RCC 7860 (cell line): ENCODE measurements around the gene F3.
A peak's percentile ranks its signal among the peaks of the same experiment; 100 is the strongest.

Source experiments
- DNase-seq: peaks from one replicate; pipeline ENCODE4 v3.0.0-alpha.2; 2015; ENCODE audit warnings: low spot score
- FAIRE-seq: peaks from 2 replicates; lab custom pipeline; 2012; peaks lifted over from hg19 to GRCh38; lab: Jason Lieb, UNC

F3 gene

DNA sequence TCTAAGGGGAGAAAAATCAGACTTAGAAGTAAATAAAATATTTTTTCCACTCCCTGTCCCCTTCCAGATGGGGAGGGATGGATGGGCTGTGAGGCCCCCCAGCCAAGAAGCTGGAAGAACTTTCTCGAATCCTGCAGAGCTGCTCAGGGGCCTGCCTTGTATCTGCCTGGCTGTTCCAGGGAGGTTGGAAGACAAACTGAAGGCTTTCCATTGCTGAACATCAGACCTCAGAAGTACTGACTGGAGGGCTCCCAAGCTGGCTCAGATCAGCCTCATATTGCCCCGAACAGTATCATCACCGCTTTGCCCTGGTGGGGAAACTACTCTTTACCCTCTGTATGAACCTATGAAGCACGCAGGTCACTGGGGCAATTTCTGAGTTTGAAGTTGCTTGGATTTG is 12.4 kb upstream of the F3 start:
- no peak for FAIRE-seq
- DNase-seq: no peak

DNA sequence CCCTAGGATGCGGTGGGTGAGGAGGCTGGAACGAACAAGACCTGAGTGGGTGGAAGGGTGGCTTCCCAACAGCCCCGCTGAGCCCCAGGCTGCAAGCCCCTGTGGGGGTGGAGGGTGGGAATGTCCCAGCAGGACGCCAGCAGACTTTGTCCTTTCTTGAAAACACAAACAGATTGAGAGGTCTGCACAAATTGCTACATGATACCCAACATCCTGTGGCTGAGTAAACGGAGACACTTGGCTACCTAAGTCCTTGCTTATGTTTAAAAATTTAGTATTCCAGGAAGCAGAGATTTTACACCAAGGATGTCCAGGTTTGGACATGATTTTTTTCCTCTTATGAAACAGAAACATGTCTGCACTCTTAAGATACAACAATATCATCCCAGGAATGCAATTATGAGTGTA is 11.8 kb upstream of the F3 start:
- no peak for DNase-seq
- FAIRE-seq: no peak

DNA sequence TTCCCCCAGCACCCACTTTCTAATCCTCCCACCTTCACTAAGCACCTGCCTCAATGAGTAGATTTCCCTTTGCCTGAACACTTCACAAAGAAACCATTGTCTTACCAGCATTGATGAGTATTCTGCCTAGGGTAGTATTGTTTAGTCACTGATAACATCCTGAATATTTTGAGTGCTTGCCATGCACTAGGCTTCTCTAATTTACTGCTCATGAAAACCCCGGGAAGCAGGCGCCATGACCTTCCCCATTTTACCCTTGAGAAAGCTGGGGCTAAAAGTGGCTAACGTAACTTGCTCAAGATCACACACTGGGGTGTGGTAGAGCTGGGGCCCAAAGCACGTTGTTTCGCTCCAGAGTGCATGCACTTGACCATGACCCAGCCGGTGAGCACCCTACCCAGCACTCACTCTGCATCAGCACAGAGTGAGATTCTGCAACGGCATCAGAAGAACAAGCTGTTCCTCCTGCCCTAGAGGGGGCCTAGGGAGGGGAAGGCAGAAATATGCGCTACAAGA is 10.6 kb upstream of the F3 start:
- no peak for DNase-seq

DNA sequence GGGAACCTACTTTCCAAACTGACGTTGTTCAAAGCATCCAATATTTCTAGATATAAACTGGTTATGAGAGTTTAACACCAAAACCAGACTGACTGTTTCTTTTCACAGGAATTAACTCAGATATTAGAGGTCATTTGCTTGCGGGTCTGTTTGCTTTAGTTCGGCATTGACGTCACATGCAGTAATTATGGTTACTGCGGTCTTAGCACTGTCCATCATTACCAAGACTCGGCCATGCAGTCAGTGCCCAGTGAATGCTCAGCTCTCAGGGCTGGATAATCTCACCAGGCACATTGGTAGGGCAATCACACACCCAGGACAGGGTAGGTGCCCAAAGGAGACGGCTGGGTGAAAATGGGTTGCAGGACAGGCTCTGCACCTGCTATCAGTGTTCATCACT is 9.9 kb upstream of the F3 start:
- no peak for DNase-seq
- FAIRE-seq: no peak

More for the DNA sequence above, 10.6 kb upstream of the F3 start:
- FAIRE-seq: no peak

GRCh38 chr1:94550800-94551241 is 9.3 kb upstream of the F3 start:
- FAIRE-seq (no peak), DNase-seq (no peak)

- no peak for FAIRE-seq
- no peak for DNase-seq
Observed at GRCh38 chr1:94550396-94550795, 8.8 kb upstream of the F3 start.

DNA sequence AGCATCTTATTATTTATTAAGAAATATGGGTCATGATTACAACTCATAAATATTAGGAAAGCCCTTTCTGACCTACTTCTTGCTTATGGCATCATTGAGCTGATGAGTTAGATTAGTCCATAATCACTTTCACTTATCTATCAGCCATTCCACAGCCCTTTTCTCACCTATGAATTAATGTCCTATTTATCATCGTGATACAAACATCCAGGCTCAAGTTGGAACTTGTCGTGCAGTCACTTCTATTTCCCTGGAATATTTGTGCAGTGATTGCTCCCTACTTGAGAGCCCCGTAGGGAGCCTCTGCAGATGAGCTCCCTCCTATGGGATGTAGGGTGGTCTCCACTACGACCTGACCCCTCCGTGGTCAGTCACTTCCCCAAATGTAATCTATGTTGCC is 8.1 kb upstream of the F3 start:
- FAIRE-seq: no peak
- no peak for DNase-seq

DNA sequence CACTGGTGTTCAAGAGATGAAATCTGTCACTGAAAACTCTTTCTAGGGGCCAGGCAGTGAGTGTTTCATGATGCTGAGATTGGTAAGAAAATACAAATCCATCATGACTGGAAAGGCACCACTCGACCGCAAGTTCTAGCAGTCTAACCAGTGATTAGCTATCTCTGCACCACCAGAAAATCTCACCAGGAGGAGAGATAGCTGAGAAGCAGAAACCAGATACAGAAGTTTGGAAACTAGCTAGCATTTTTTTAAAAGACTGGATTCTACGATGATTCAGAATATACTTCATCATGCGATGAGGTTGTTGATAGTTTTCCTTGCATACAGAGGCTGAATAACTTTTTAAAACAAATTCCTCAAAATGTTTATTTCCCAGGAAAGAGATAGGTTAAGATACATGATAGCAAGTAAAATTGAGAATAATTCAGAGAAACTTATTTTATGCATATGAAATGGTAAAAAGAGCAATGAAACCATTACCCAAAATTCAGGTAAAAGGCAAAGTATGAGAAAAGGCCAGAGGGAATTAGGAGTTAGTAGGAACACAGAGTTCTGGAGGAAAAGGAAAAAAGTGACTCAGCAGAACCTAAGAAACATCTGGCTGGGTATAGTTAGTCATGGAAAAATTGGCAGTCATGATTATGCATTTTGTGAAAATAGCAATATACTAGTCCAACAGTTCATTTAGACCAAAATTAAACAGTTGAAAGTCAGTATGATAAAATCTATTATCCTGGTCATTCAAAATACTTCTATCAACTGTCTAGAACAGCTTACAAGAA is 3.3 kb upstream of the F3 start:
- DNase-seq (no peak), FAIRE-seq (peak; percentile 57)

- DNase-seq: no peak
- FAIRE-seq: no peak
Observed at GRCh38 chr1:94543893-94544635, 2.5 kb upstream of the F3 start.

- DNase-seq: peak; percentile 39
- FAIRE-seq: peak; percentile 72
Observed at GRCh38 chr1:94543001-94543400, 1.4 kb upstream of the F3 start.

DNA sequence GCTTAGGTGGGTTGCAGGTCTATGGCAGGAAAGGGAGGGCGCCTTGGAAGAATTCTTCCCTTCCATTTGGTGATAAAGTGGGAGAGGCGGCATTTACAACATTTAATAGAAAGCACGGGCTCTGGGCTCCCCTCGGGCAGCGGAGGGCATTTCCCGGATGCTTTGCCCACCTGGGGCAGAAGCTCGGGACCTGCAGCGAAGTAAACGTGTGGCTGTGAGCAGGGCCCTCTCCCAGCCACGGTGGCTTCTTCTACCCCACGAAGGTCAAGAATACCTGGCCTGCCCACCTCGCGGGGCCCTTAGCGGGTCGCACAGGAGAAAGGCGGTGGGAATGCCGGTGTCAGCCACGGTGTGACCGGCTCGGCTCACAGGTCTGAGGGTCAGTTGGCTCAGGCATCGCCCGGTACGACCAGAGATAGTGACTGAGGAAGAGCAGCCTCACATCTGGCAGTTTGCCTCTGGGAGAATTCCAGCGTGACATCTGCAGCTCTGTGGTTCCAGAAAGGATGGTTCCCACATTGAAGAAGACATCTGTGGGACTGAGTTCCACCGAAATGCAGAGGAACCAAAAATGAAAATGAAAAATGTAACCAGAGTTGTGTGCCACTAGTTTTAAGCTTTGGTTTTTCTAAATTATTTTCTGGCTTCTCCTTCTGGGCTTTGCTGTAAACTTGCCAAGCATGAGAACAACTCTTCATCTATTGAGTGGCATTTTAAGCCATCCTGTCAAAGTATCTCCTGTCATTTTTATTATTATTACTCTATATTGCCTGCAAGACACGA is 720 bp upstream of the F3 start:
- no peak for DNase-seq
- FAIRE-seq: no peak

DNA sequence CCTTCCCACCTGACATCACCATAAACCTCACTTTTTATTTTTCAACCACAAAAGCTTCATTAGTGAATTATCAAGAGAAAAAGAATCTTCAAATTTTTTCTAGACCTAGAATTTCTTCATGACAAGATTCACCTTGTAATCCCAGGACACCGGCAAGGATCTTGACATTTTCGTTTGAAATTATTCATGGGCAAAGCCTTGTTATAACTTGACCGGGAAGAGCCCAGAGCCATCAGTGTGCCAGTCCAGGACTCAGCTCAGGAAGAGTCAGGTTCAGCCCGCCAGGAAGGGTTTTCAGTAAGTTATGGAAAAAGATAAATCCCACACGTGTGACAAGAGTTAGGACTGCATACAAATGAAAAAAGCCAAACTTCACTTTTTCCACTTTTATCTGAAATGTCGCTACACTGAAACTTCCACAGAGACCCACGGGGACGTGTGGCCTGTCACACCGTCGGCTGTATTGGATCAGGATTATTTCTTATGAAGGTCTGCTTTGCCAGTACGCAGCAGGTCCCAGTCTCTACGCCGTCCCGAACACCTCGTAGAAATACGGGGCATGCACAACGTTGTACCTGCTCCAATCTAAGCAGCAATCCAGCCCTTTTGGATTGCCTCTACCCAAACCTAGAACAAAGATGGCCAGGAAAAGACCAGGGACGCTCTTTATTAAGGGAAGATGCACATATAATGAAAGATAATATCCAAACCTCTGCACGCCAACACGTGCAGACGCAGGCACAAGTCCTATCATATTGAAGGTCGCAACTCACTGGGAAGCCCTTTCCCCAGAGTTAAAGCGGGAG is 916 bp downstream of the F3 start:
- DNase-seq (no peak), FAIRE-seq (no peak)

- FAIRE-seq: peak; percentile 86
- peak; percentile 63 for DNase-seq
Observed at GRCh38 chr1:94539496-94539895, 2.1 kb downstream of the F3 start.

GRCh38 chr1:94538243-94538827 is 3.2 kb downstream of the F3 start:
- DNase-seq: no peak
- no peak for FAIRE-seq

DNA sequence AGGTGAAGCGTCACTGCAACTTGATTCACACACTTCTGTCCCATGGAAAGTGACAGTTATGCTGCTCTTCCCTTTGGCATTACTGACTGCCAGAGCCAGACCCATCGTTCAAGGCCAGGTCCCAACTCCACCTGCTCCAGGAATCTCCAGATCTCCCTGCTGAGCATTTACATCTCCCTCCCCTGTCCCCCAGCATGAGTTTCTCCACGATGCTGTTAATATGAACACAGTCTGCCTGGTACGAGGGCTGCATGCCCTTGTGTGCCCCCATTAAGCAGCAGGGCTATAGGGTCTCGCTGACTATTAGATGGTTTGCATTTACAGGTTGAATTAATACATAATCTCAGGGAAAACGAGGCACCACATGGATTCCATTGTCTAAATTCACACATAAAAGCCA is 4.3 kb downstream of the F3 start:
- FAIRE-seq (no peak), DNase-seq (no peak)

DNA sequence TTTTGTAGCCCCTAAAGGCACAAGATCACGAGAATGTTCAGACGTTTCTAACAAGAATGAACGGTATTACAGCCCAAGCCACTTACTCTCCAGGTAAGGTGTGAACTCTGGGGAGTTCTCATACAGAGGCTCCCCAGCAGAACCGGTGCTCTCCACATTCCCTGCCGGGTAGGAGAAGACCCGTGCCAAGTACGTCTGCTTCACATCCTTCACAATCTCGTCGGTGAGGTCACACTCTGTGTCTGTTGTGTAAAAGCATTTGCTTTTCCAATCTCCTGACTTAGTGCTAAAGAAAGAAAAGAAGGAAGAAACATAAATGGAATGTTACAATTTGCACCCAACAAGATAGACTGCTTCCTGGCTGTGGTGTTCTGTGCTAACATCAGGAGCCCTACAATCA is 5.7 kb downstream of the F3 start:
- FAIRE-seq: no peak

DNA sequence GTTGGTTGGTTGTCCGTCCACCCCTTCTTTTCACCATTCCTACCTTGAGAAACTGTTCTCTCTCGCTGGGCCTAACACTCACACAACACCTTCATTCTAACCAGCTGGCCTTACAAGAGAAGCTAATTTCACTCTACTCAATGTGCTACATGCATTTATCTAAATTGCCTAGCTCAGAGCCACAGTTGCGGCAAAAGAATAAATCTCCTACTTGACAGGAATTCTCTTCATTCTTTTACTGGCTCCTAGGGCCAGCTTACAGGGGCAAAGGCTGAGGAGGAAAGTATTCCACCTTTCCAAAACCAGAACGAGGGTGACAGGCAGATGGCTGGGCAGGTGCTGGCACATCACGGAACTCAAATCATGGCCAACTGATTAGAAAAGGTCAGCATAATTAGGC is 6.5 kb downstream of the F3 start:
- DNase-seq (no peak), FAIRE-seq (no peak)

More for the DNA sequence above, 5.7 kb downstream of the F3 start:
- no peak for DNase-seq

GRCh38 chr1:94532077-94532476 is 9.5 kb downstream of the F3 start:
- no peak for DNase-seq
- no peak for FAIRE-seq

GRCh38 chr1:94531664-94532063 is 9.9 kb downstream of the F3 start:
- no peak for DNase-seq
- FAIRE-seq: no peak

GRCh38 chr1:94530373-94530878 is 11.1 kb downstream of the F3 start:
- DNase-seq (no peak), FAIRE-seq (no peak)
